ENCODE results near the gene IFITM10. TPM values are rescaled to one million over a fixed set of nuclear protein-coding genes. Genes with fewer than 3 reads are reported as not detected.

IFITM10 gene
- total RNA-seq, 1 donor from 2014 or later, result 0.64 TPM

- no peak overlapping the region for H3K4me3 Mint-ChIP-seq (ENCODE audit: unreplicated experiment)
- H3K27me3 Mint-ChIP-seq (ENCODE audit: unreplicated experiment), result peaks cover 13% of the 10 kb centered on the region
- peaks cover 7% of the 10 kb centered on the region for H3K4me1 Mint-ChIP-seq (ENCODE audit: unreplicated experiment)
- H3K9me3 Mint-ChIP-seq (ENCODE audit: unreplicated experiment), result no peaks in the 10 kb centered on the region
- TF ChIP-seq CTCF (IDR thresholded peaks at IDR 0.05; ENCODE audit: unreplicated experiment), result no peak
- H3K36me3 Mint-ChIP-seq (ENCODE audit: low read depth, unreplicated experiment), result no peaks in the 10 kb centered on the region
- DNase-seq (ENCODE audit: low spot score), result no peak
- H3K27ac Mint-ChIP-seq (ENCODE audit: unreplicated experiment), result no peak overlapping the region
Observed at GRCh38 chr11:1759851-1760220, 9.4 kb upstream of the IFITM10 start.

- Mint-ChIP-seq H3K27ac (ENCODE audit: unreplicated experiment) (no peak overlapping the region), H3K4me3 (ENCODE audit: unreplicated experiment) (no peak overlapping the region), H3K9me3 (ENCODE audit: unreplicated experiment) (no peaks in the 10 kb centered on the region), H3K27me3 (ENCODE audit: unreplicated experiment) (peaks cover 11% of the 10 kb centered on the region), H3K4me1 (ENCODE audit: unreplicated experiment) (peaks cover 5% of the 10 kb centered on the region), H3K36me3 (ENCODE audit: low read depth, unreplicated experiment) (no peaks in the 10 kb centered on the region)
- TF ChIP-seq CTCF (IDR thresholded peaks at IDR 0.05; ENCODE audit: unreplicated experiment), result no peak
- no peak for DNase-seq (ENCODE audit: low spot score)
Observed at GRCh38 chr11:1759151-1759850, 8.9 kb upstream of the IFITM10 start.

- Mint-ChIP-seq H3K27me3 (ENCODE audit: unreplicated experiment) (peaks cover 9% of the 10 kb centered on the region), H3K4me3 (ENCODE audit: unreplicated experiment) (no peak overlapping the region), H3K9me3 (ENCODE audit: unreplicated experiment) (no peaks in the 10 kb centered on the region), H3K27ac (ENCODE audit: unreplicated experiment) (no peak overlapping the region), H3K4me1 (ENCODE audit: unreplicated experiment) (peaks cover 4% of the 10 kb centered on the region), H3K36me3 (ENCODE audit: low read depth, unreplicated experiment) (no peaks in the 10 kb centered on the region)
- no peak for TF ChIP-seq CTCF (IDR thresholded peaks at IDR 0.05; ENCODE audit: unreplicated experiment)
- DNase-seq (ENCODE audit: low spot score), result no peak
Observed at GRCh38 chr11:1758611-1759150, 8.3 kb upstream of the IFITM10 start.

GRCh38 chr11:1757861-1758610, 7.6 kb upstream of the IFITM10 start:
- H3K4me3 Mint-ChIP-seq (ENCODE audit: unreplicated experiment), result no peak overlapping the region
- H3K36me3 Mint-ChIP-seq (ENCODE audit: low read depth, unreplicated experiment), result no peaks in the 10 kb centered on the region
- no peak for DNase-seq (ENCODE audit: low spot score)
- TF ChIP-seq CTCF (IDR thresholded peaks at IDR 0.05; ENCODE audit: unreplicated experiment), result no peak
- peaks cover 9% of the 10 kb centered on the region for H3K27me3 Mint-ChIP-seq (ENCODE audit: unreplicated experiment)
- H3K9me3 Mint-ChIP-seq (ENCODE audit: unreplicated experiment), result no peaks in the 10 kb centered on the region
- peaks cover 4% of the 10 kb centered on the region for H3K4me1 Mint-ChIP-seq (ENCODE audit: unreplicated experiment)
- H3K27ac Mint-ChIP-seq (ENCODE audit: unreplicated experiment), result no peak overlapping the region
